HG02759 (cell line): Measurements from ENCODE around the gene CYTH4.
"Not testable (repeated sequence)": the region's sequence is repeated elsewhere in the genome, so short reads cannot be mapped to it uniquely, and the experiment has no call there.

ENCODE experiments used
- ATAC-seq: cut with Tn5 transposase; IDR thresholded peaks from one replicate; pipeline ENCODE4 v1.9.1; 2021; ENCODE audit warnings: mild to moderate bottlenecking, moderate library complexity; ENCODE audit not compliant: unreplicated experiment

CYTH4 gene

GRCh38 chr22:37325039-37325395 is 42.7 kb downstream of the CYTH4 start:
- ATAC-seq, result no peak

GRCh38 chr22:37326726-37327125 is 44.4 kb downstream of the CYTH4 start:
- no peak for ATAC-seq

- ATAC-seq, result no peak
Measured at GRCh38 chr22:37328017-37328416, 45.7 kb downstream of the CYTH4 start.

GRCh38 chr22:37328538-37329237 is 46.4 kb downstream of the CYTH4 start:
- not testable (repeated sequence) for ATAC-seq

GRCh38 chr22:37329238-37330140 is 47.2 kb downstream of the CYTH4 start:
- no peak for ATAC-seq

GRCh38 chr22:37330200-37331033 is 48.1 kb downstream of the CYTH4 start:
- no peak for ATAC-seq

- no peak for ATAC-seq
Measured at GRCh38 chr22:37331034-37331428, 48.7 kb downstream of the CYTH4 start.

- no peak for ATAC-seq
Measured at GRCh38 chr22:37331856-37332536, 49.7 kb downstream of the CYTH4 start.

- no peak for ATAC-seq
Measured at GRCh38 chr22:37333724-37334460, 51.6 kb downstream of the CYTH4 start.

- ATAC-seq, result no peak
Measured at GRCh38 chr22:37334461-37334858, 52.2 kb downstream of the CYTH4 start.

- ATAC-seq, result no peak
Measured at GRCh38 chr22:37334859-37335805, 52.8 kb downstream of the CYTH4 start.

GRCh38 chr22:37335806-37336199 is 53.5 kb downstream of the CYTH4 start:
- ATAC-seq, result no peak

- ATAC-seq, result no peak
Measured at GRCh38 chr22:37336579-37336978, 54.3 kb downstream of the CYTH4 start.

GRCh38 chr22:37337204-37337943 is 55.1 kb downstream of the CYTH4 start:
- no peak for ATAC-seq

GRCh38 chr22:37338539-37339246 is 56.4 kb downstream of the CYTH4 start:
- ATAC-seq, result no peak

GRCh38 chr22:37340331-37341262 is 58.3 kb downstream of the CYTH4 start:
- no peak for ATAC-seq

GRCh38 chr22:37342065-37342464 is 59.8 kb downstream of the CYTH4 start:
- no peak for ATAC-seq
